ENCODE data around the gene MYT1. TPM values are rescaled to one million over a fixed set of nuclear protein-coding genes. Genes with fewer than 3 reads are reported as not detected.

The MYT1 gene
- total and polyA plus RNA-seq, 2 of the 13 experiments (the other 11 are each of a cell fraction or from before 2014, with no cell fraction given), result 0.58 to 2.5 TPM

- no peak for ATAC-seq
- no peak for DNase-seq (ENCODE audit: low spot score)
- no peak for FAIRE-seq
- no peaks in the 10 kb centered on the region for H3K9me3 ChIP-seq (ENCODE audit: low read length)
- POLR2A ChIA-PET, result interaction anchor here (9.6 kb wide), 1 partner anchor 14 kb away, joined by 157 read pairs; the partner anchor contains the start of gene PCMTD2
- peaks cover 93% of the 10 kb centered on the region for H3K4me1 ChIP-seq (ENCODE audit: insufficient read depth, low read length)
- H3K9ac ChIP-seq (ENCODE audit: insufficient read depth, low read depth, low read length), result no peak overlapping the region
- no peak overlapping the region for H3K4me2 ChIP-seq (ENCODE audit: low read depth, low read length)
- H3K27me3 ChIP-seq (ENCODE audit: control insufficient read depth in 1 of 2, insufficient read depth in 2 of 2, low read length in 2 of 2), result peaks cover 0 to 3% of the 10 kb centered on the region in 2 experiments; a peak in 1 of 5 replicates
- H3K27ac ChIP-seq (ENCODE audit: extremely low read length, insufficient read depth, low read length), result no peak overlapping the region
- H3K79me2 ChIP-seq (ENCODE audit: insufficient read depth, low read length), result no peaks in the 10 kb centered on the region
- H2AFZ ChIP-seq (ENCODE audit: low read length), result no peak overlapping the region
- intact Hi-C loops (cut with micrococcal nuclease; ENCODE audit: unreplicated experiment) (no loop called here), in situ Hi-C loops (cut with HindIII; ENCODE audit: extremely low pct_ligation_motif_present, low pct_unique_long_range_greater_than_20kb) (no loop called here)
- no peak overlapping the region for H3K4me3 ChIP-seq (replicated peaks in 1 of 3; ENCODE audit: insufficient read depth in 1 of 3, low read depth in 2 of 3, low read length in 3 of 3)
- no TSS peak for BruUV-seq (replicated peaks)
- H4K20me1 ChIP-seq (ENCODE audit: insufficient read depth, low read length), result no peaks in the 10 kb centered on the region
- 89% methylated on average over 26 of the region's 26 CpGs for WGBS (ENCODE audit: low lambda C conversion rate)
- H3K36me3 ChIP-seq (replicated peaks in 1 of 2; ENCODE audit: control insufficient read depth in 1 of 2, insufficient read depth in 2 of 2, low read length in 2 of 2), result no peaks in the 10 kb centered on the region
- CTCF ChIA-PET (ENCODE audit: low intra/inter-chr PET ratio, low total read pairs), result interaction anchor here (2.9 kb wide), 1 partner anchor 45 kb away, joined by 9 read pairs; no protein-coding TSS in a partner anchor
- TF ChIP-seq, protein P1, sequence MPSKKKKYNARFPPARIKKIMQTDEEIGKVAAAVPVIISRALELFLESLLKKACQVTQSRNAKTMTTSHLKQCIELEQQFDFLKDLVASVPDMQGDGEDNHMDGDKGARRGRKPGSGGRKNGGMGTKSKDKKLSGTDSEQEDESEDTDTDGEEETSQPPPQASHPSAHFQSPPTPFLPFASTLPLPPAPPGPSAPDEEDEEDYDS (CRISPR knock-in tag; IDR thresholded peaks at IDR 0.05), result no peak
- TF ChIP-seq ZBTB38 (CRISPR knock-in tag; IDR thresholded peaks at IDR 0.05) (peak; percentile 71; the same call in 1 of the 2 replicates), RAD21 (CRISPR knock-in tag; IDR thresholded peaks at IDR 0.05) (no peak), SNAPC2 (CRISPR knock-in tag; IDR thresholded peaks at IDR 0.05) (no peak), TAF15 (IDR thresholded peaks at IDR 0.05; ENCODE audit: low read depth, low read length, poor library complexity, severe bottlenecking) (no peak), SRSF4 (IDR thresholded peaks at IDR 0.05; ENCODE audit: low read depth, low read length, poor library complexity, severe bottlenecking) (no peak), ZKSCAN8 (CRISPR knock-in tag; IDR thresholded peaks at IDR 0.05; ENCODE audit: borderline replicate concordance) (no peak), MTERF4 (CRISPR knock-in tag; IDR thresholded peaks at IDR 0.05) (0 out of 2 replicates have a peak, but pooled peaks have one; percentile 51), POGK (CRISPR knock-in tag; conservative IDR thresholded peaks at IDR 0.05) (no peak), SYNCRIP (IDR thresholded peaks at IDR 0.05; ENCODE audit: insufficient read depth, low read depth, low read length) (no peak), ZFP82 (CRISPR knock-in tag; IDR thresholded peaks at IDR 0.05; ENCODE audit: borderline replicate concordance) (peak; percentile 73; the same call in 1 of the 2 replicates), TBX3 (IDR thresholded peaks at IDR 0.05; ENCODE audit: borderline replicate concordance) (no peak)
- TF ChIP-seq, protein P2, sequence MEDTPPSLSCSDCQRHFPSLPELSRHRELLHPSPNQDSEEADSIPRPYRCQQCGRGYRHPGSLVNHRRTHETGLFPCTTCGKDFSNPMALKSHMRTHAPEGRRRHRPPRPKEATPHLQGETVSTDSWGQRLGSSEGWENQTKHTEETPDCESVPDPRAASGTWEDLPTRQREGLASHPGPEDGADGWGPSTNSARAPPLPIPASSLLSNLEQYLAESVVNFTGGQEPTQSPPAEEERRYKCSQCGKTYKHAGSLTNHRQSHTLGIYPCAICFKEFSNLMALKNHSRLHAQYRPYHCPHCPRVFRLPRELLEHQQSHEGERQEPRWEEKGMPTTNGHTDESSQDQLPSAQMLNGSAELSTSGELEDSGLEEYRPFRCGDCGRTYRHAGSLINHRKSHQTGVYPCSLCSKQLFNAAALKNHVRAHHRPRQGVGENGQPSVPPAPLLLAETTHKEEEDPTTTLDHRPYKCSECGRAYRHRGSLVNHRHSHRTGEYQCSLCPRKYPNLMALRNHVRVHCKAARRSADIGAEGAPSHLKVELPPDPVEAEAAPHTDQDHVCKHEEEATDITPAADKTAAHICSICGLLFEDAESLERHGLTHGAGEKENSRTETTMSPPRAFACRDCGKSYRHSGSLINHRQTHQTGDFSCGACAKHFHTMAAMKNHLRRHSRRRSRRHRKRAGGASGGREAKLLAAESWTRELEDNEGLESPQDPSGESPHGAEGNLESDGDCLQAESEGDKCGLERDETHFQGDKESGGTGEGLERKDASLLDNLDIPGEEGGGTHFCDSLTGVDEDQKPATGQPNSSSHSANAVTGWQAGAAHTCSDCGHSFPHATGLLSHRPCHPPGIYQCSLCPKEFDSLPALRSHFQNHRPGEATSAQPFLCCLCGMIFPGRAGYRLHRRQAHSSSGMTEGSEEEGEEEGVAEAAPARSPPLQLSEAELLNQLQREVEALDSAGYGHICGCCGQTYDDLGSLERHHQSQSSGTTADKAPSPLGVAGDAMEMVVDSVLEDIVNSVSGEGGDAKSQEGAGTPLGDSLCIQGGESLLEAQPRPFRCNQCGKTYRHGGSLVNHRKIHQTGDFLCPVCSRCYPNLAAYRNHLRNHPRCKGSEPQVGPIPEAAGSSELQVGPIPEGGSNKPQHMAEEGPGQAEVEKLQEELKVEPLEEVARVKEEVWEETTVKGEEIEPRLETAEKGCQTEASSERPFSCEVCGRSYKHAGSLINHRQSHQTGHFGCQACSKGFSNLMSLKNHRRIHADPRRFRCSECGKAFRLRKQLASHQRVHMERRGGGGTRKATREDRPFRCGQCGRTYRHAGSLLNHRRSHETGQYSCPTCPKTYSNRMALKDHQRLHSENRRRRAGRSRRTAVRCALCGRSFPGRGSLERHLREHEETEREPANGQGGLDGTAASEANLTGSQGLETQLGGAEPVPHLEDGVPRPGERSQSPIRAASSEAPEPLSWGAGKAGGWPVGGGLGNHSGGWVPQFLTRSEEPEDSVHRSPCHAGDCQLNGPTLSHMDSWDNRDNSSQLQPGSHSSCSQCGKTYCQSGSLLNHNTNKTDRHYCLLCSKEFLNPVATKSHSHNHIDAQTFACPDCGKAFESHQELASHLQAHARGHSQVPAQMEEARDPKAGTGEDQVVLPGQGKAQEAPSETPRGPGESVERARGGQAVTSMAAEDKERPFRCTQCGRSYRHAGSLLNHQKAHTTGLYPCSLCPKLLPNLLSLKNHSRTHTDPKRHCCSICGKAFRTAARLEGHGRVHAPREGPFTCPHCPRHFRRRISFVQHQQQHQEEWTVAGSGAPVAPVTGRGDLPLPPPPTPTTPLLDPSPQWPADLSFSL (CRISPR knock-in tag; IDR thresholded peaks at IDR 0.05), result 0 out of 2 replicates have a peak, but pooled peaks have one; percentile 24
These were observed 76.2 kb downstream of the MYT1 start for GRCh38 chr20:64240243-64241015.

Data from HepG2 (cell line).